Fibroblast of skin of right biceps (primary cell): ENCODE results near the gene TPPP3.

Experiments
- DNase-seq: peaks from one replicate; pipeline ENCODE4 v3.0.0-alpha.2; 2013

TPPP3 gene

DNA sequence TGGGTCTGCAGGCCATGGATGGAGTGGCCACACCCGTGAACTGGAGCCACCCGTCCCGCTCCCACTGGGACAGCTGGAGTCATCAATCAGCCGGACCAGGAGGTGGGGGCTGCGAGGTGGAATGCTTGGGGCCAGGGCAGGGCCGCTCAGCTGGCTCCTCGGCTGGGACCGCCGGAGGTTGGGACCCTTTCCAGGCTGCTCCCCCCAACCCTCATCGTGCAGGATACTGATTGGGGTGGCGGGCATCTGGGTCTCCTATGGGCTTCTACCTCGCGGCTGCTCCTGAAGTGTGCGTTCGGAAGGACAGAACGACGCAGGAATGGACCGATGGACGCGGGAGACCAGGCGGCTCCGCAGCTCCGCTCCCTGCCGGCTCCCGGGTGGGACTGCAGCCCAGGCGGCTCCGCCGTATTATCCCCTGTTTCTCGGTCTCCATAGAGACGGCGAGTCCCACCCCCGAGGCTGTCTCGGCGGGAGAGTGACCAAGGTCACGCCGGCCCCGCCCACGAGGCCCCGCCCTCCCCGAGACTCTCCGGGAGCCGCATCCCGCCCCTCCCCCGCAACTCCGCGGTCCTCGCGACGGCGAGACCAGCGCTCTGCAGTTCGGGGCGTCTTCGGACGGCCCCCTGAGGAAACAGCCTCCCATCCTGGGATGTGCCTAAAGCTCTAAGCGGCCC, at the start of gene TPPP3:
TPPP3 (minus strand) TSS at position 388 of the 677 bp plus-strand sequence. CDS start 2,387 bp downstream, outside the sequence.
- DNase-seq = peak; percentile 75

DNA sequence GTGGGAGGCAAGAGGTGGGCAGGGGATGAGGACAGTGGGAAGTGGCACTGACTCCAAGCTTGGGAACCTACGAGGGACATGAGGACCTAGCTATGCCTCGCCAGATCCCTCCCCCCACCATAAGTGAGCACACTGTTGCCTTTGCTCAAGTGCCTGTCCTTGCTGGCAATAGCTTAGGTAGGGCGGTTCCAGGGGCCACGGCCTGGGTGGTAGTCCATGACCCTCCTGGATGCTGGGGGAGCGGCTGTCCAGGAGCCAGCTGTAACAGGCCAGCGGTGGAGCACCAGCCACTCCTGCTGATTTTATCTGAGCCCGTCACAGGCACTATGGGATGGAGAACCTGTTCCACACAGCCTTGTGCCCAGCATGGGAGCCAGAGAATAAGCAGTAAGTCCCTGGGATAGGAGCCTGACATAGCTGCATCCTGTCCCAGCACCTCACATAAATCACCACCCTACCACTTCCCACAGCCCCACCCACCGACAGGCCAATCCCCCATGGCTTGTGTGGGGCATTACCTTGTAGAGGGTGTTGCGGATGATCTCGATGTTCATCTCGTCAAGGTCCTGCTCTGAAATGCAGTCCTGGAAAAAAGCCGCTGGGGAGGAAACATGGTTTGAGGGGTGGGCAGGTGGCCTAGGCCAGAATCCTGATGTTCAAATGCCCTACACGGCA, 49.4 kb upstream of the TPPP3 start:
- no peak for DNase-seq

DNA sequence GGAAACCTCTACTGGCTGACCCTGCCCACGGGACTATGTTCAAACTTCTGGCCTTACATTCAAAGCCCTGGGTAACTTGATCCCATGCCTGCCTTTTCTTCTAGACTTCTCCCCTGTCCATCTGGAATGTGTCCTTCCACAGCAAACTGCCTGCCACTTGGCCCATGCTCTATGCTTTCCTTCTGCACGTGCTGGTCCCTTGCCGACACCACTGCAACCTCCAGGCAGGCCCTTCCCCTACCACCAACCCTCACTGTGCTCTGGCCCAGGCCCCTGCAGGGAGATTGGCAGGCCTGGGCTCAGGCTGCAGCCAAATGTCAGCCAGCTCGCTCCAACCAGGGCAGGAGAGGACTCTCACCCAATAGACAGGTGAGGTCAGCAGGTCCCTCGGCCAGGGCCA, 48.6 kb upstream of the TPPP3 start:
- no peak for DNase-seq

DNA sequence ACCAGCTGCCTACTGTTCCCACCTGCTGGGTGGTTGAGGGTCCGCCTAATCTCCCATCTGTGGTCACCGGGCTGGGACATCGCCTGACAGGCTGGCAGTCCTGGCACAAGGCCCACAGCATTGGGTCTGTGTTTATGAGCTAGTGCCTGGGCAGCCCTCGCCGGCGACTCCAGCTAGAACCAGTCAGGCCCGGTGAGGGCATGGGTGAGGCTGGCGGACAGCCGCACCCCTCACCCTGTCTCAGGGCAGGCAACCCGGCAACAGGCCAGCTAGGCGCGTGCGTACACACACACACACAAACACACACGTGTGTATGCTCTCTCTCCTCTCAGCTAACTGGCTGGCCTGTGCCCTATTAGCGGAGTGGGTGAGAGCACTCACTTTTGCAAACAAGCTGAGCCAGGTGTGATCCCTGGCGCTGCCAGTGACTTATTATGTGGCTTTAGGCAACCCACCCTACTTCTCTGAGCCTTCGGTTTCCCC, 48.0 kb upstream of the TPPP3 start:
- DNase-seq = no peak

DNA sequence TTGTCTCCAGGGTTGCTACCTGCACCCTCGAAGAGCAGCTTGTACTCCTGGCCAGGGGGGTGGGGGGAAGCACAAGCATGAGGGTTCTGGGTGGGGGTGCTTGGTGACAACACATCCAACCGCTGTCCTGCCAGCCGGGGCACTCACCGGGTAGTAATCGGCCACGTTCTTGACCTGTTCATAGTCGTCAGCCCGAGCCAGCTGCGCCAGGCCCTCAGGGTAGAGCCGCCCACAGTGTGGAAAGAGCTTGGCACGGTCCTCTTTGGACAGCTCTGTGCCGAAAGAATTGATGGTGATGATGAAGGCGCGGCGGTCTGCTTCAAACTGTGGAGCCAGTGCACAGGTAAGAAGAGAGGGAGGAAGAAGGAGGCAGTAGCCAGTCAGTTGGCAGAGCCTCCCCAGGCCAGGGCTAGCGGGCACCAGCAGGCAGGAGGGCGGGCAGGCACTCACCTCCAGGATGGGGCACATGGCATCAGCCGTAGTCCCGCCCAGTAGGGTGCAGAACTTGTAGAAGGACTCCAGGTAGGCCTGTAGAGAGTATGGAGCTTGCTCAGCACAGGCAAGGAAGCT, 45.6 kb upstream of the TPPP3 start:
- DNase-seq = no peak

DNA sequence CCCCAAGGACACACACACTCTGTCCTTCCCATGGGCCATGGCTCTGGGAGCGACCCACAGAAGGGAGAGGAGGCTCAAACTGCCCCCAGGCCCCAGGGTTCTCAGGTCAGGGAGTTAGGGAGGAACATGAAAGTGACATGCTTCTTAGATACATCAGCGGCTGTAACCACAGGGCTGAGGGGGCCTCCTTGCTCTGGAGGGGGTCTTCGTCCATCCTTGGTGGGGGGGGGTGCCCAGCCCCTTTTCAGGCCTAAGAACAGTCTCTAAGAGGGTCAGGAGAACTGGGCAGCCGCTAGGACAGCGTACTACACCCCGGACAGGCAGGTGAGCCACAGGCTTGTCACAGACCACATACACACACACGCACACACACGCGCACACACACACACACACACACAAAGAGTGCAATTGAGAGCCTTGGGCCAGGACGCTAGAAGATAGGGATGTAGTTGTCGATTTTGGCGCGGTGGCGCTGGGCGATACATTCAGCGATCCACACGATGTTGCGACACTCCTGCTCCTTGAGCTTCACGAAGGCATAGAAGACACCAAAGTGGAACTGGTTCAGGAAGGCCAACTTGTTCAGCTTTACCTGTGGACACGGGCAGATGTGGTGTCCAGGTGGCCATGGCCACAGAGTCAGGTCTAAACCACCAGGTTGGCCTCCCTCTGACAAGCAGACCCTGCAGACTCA, 44.9 kb upstream of the TPPP3 start:
- DNase-seq = no peak

DNA sequence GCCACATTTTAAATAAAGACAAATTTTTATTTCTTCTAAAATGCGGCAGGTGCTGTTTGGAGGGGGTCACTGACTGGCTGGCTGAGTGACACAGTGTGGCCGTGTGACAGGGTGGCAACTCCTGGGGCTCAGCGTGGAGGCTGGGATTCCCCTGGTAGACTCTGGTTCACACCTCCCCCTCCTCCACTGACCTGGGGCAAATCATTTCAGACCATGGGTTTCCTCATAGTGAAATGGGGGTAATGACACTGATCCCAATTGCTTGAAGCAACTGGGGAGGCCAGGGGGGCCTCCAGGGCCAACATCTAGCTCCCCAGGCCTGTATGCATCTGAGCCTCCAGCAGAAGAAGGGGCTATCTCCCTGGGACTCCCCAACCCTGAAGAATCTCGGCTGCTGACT, 44.2 kb upstream of the TPPP3 start:
- no peak for DNase-seq

DNA sequence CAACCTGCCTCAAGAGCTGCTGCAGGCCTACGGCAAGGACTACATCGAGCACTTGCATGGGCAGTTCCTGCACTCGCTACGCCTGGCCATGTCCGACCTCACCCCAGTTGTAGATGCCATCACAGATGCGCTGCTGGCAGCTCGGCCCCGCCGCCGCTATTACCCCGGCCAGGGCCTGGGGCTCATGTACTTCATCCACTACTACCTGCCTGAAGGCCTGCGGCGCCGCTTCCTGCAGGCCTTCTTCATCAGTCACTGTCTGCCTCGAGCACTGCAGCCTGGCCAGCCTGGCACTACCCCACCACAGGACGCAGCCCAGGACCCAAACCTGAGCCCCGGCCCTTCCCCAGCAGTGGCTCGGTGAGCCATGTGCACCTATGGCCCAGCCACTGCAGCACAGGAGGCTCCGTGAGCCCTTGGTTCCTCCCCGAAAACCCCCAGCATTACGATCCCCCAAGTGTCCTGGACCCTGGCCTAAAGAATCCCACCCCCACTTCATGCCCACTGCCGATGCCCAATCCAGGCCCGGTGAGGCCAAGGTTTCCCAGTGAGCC, 43.4 kb upstream of the TPPP3 start:
- DNase-seq = no peak

DNA sequence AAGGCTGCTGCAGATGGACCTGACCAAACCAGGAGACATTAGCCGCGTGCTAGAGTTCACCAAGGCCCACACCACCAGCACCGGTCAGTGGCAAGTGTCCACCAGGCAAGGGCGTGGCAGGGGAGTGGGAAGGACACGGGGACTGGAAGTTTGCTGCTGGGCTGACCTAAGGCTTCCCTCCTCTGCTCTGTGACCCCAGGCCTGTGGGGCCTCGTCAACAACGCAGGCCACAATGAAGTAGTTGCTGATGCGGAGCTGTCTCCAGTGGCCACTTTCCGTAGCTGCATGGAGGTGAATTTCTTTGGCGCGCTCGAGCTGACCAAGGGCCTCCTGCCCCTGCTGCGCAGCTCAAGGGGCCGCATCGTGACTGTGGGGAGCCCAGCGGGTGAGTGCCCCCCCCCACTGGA, 42.5 kb upstream of the TPPP3 start:
- DNase-seq = no peak

DNA sequence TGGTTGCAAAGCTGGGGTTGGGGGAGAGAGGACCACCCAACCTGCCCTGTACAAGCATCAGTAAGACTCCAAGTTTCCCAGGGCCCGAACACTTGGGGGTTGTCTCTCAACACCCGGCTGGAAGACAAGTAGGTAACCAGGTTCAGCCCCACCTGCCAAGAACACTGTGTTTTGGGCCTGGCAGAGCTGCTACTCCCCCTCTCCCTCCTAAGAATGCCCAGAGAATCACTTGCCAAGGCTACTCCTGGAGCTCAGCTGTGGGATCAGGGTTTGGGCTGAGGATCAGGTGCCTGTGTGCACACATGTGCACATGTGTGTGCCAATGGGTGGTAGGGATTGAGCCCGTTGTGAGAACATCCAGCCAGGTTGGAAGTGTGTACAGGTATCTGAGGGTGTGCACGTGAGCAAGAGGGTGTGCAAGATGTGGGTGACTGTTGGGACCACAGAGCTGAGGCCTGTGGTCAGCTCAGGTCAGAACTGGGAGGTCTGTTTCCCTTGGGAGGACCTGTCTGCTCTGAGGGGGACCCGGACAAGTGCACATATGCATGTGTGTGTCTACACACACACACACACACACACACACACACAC, 39.9 kb upstream of the TPPP3 start:
- DNase-seq = no peak

DNA sequence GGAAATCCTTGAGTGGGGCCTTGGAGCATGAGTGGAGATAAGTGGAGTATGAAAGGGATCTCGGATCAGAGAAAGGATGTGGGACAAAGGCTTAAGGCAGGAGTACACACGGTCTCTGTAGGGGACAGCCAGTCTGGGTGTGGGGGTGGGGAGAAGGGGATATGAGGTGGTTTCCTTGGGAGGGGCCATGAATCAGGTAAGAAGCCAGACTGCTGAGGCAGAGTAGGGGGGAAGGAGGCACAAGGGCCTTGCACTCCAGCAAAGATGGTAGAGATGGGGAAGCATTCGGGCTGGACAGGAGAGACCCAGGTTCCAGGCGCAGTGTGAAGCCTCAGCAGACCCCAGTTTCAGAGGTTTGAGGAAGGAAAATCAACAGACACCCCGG, 39.2 kb upstream of the TPPP3 start:
- no peak for DNase-seq

DNA sequence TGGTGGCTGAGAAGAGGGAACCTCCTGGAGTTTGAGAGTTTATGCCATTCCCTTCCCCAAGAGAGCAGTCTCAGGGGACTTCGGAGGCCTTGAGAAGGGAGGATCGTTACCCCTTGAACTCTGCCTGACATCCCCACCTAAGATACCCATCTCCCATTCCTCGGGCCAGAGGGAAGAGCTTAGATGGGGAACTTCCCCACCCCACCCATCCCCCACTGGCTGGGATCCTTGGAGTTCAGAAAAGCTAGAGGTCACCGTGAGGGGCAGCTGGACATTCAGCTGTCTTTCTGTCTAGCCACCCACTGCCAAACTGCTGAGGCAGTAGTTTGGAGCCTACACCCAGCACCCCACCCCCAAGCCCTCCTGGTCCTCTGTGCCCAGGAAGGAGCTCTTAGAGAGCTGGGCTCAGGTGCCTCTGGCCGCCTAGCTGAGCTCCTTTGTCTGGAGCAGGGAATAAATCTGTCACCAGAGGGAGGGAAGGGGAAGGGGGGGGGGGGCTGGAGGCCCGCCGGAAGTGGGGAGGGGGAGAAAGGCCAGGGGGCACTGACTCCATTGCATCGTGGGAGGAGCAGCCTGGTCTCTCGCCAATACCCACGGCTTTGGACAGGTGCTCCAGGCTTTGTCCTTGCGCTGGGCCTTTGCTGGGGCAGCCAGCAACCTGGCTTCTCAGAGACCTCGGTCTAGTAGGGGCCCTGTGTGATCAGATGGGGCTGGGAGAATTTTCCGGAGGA, 38.6 kb upstream of the TPPP3 start:
- no peak for DNase-seq

DNA sequence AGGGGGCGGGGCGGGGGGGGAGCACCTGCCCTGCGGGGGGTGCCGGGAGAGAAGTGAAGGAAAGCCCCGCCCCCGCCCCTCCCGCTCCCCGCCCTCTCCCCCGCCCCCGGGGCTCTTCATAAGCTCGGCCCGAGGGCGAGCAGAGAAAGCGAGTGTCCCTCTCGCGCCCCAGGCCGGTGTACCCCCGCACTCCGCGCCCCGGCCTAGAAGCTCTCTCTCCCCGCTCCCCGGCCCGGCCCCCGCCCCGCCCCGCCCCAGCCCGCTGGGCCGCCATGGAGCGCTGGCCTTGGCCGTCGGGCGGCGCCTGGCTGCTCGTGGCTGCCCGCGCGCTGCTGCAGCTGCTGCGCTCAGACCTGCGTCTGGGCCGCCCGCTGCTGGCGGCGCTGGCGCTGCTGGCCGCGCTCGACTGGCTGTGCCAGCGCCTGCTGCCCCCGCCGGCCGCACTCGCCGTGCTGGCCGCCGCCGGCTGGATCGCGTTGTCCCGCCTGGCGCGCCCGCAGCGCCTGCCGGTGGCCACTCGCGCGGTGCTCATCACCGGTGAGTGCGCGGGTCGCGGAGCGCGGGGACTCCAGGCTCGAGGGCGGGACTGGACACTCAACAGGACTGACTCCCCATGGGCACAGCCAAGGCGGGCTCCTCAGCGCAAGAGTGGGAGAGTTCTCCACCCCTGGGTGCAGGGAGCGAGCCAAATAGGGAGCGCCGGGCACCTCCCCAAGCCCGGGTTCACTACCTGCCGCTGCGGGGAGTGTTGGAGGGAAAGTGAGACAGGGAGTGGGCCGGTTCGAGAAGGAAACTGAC, 37.9 kb upstream of the TPPP3 start, which contains the start of gene HSD11B2:
HSD11B2 (plus strand) TSS at position 145 of the 798 bp plus-strand sequence; CDS start at position 273, 128 bp downstream.
- peak; percentile 27 for DNase-seq

DNA sequence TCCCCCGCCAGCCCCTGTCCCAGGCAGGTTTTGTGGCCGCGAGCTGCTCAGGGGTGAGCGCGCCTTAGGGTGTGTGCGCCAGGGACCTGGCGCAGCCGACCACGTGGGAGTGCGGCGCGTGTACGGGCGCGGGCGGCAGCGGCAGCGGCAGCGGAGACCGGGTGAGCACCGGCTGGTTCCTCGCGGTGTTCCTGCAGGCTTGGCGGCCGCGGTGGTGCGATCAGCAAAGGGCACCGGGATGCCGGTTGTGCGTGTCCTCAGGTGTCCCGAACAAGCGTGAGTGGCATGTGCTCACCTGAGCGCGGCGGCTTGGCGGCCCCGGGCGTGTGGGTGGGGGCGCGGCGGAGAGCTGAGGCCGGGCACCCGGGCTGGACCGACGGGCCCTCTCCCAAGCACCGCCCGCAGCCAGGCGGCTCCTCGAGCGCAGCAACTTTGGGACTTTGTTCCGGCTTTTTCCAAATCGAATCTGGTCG, 37.2 kb upstream of the TPPP3 start:
- DNase-seq = no peak

DNA sequence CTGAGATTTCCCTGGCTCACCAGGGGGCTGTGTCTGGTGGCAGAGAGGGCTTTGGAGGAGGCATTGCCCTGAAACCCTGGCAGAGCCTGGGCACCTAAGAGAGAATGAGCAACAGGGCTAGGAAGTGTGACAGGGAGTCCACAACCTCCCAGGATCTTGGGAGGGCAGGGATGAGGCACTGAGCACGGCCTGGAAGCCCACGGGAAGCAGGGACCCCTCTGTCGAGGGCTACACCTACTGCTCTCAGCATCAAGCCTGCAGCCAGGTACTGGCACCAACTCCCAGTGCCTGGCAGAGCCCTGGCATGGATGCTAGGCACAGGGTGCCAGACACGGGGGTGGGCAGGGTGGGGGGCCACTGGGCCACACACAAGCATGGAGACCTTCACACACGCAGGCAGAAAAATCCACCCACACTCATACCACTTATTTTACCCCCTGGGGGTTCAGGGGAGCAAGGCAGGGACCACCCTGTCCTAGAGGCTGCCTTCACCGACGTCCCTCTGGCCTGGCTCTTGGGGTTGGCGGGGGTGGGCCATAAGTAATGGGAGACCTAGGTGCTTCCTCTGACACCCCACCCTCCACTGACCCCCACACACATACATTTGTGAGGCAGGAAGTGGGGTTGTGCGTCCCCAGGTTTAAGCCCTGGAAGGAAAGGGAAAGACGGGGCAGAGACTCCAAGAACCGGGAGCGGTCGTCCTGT, 36.7 kb upstream of the TPPP3 start:
- DNase-seq = no peak

DNA sequence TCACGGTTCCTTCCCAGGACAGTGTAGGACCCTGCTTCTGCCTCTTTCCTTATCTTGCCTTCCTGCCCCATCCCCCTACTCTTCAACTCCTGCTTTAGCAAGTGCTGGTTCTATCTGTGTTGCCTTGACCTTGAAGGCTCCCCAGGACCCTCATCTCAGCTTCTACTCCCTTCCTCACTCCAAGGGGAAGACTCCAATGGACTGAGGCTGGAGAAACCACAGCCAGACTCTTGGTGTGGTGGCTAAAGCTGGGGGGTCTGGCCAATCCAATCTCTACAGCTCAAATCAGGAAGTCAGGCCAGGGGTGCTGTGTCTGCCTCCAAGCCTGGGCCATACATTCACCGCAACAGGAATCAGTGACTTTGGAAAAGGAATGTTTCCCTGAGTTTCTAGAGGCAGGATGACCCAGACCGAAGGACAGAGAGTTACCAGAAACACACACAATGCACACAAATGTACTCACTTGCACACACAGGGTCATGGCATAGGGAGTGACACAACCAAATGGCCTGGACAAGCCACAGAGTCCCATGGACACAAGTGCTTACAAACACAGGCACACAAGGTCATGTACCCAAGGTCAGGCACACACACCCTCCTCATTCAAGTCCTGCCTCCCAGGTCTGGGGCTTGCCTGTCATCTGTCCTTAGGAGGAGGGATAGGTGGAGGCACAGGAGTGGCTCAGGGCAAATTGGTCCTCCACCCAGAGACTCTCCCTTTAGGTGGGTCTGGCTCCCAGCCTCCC, 35.9 kb upstream of the TPPP3 start:
- no peak for DNase-seq

DNA sequence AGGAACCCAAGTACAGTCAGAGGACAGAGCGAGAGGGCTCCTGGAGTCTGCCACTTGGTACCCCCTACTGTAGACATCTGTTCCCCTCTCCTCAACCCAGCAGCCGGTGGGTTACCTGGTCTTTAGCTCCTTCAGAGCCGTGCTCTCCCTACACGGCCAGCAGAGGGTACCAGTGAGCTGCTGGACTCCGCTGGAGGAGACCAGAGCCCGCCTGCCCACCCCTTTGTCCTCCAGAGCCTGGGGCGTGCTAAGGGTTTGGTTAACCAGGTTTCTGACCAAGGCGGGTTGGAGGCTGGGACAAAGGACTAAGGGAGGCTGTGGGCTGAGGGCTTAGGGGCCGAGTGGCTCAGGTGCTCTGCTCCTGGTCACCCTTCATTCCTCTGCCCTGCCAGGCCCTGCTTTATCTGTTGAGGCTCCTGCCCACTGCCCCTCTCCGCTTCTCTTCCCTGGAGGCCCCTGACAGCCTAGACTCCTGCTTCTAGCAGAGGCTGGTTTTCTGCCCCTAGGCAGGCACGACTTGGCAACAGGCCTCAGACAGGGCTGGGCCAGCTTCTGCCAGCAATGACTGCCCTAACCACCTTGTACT, 34.9 kb upstream of the TPPP3 start:
- peak; percentile 47 for DNase-seq

DNA sequence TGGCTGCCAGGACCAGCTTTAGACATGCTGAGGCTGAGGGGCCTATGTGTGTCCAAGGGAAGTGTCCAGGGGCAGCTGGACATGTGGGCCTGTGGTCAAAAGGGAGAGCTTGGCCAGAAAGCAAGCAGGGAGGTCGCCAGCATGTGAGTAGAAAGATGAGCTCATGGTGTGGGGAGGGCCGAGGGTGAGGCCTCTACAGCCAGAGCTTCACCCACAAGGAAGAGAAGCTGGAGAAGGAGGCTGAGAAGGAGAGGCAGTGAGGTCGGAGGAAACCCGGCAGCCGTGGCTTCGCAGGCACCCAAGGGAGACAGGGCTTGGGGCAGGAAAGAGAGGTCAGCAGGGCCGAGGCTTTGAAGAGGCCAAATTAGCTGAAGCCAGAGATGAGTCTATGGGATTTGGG, 33.7 kb upstream of the TPPP3 start:
- no peak for DNase-seq

DNA sequence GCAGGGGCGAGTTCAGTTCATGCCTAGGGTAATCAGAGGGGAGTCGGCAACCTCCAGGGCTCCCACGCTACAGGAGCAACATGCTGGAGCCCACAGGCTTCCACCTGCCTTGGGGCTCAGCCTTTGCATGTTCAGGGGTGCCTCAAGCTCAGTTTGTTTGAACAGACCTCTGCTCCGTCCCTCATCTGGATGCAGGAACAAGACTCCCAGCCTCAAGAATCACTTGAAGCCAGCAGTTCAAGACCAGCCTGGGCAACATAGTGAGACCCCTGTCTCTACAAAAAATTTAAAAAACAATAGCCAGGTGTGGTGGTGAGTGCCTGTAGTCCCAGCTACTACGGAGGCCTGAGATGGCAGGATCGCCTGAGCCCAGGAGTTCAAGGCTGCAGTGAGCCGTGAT, 32.7 kb upstream of the TPPP3 start:
- no peak for DNase-seq
